ENCODE measurements around the gene NOX5.

NOX5 gene

GRCh38 chr15:69089258-69089657, 74.8 kb downstream of the NOX5 start:
- TF ChIP-seq, protein P1, sequence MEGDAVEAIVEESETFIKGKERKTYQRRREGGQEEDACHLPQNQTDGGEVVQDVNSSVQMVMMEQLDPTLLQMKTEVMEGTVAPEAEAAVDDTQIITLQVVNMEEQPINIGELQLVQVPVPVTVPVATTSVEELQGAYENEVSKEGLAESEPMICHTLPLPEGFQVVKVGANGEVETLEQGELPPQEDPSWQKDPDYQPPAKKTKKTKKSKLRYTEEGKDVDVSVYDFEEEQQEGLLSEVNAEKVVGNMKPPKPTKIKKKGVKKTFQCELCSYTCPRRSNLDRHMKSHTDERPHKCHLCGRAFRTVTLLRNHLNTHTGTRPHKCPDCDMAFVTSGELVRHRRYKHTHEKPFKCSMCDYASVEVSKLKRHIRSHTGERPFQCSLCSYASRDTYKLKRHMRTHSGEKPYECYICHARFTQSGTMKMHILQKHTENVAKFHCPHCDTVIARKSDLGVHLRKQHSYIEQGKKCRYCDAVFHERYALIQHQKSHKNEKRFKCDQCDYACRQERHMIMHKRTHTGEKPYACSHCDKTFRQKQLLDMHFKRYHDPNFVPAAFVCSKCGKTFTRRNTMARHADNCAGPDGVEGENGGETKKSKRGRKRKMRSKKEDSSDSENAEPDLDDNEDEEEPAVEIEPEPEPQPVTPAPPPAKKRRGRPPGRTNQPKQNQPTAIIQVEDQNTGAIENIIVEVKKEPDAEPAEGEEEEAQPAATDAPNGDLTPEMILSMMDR (IDR thresholded peaks at IDR 0.05; ENCODE audit: low read depth, low read length) = no peak
- no peak for DNase-seq (ENCODE audit: extremely low read depth, low read depth)

DNA sequence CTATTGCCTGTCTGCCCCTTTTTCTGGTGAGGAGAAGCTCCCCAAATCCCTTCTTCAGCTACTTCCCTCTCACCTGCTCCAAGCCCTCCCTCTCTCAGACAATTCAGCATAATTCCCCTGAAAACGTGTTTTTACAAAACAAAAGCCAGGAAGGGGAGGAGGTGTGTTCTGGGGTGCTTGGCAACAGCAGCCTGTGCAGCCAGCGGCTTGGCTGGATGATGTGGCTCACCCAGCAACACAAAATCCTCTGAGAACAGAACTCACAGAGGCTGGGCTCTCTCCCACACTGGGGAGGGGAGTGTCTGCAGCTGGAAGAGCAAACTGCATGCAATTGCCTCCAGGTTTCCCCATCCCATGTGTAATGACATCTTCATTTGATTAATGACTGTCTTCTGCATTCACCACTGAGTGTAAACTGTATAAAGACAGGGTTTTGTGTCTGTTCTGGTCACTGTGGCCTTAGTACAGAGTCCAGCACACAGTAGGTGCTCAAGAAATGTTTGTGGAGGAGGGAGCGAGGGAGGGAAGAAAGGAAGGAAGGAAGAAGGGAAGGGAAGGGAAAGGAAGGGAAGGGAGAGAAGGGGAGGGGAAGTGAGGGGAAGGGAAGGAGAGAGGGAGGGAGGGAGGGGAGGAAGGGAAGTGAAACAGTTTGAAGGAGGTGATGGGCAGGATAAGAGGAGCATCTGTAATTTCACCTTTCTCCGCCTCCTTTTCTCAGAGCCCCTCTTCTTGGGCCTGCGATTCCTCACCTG, 75.9 kb downstream of the NOX5 start:
- peak; percentile 12 for DNase-seq (ENCODE audit: extremely low read depth, low read depth)
- TF ChIP-seq, protein P1 (IDR thresholded peaks at IDR 0.05; ENCODE audit: low read depth, low read length) = no peak

DNA sequence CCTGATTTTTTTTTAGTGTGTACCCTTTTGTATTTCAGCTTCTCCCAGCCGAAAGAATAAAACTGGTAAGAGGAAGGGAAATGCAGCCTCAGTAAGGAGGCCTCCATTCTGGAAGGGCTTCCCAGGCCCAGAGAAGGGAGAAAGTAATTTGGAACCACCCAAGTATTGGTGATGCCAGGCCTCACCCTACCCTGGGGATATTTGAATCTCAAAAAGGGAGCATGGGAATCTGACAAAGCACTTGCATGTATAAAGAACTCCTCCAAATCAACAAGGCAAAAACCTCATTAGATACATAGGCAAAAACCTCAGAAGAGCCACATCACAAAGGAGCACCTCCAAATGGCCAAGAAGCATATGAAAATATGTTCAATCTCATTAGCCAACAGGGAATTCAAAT, 77.2 kb downstream of the NOX5 start:
- TF ChIP-seq, protein P1 (IDR thresholded peaks at IDR 0.05; ENCODE audit: low read depth, low read length) = no peak

GRCh38 chr15:69092159-69092558, 77.7 kb downstream of the NOX5 start:
- no peak for DNase-seq (ENCODE audit: extremely low read depth, low read depth)
- TF ChIP-seq, protein P1 (IDR thresholded peaks at IDR 0.05; ENCODE audit: low read depth, low read length) = no peak

More for the DNA sequence above, 77.2 kb downstream of the NOX5 start:
- no peak for DNase-seq (ENCODE audit: extremely low read depth, low read depth)

DNA sequence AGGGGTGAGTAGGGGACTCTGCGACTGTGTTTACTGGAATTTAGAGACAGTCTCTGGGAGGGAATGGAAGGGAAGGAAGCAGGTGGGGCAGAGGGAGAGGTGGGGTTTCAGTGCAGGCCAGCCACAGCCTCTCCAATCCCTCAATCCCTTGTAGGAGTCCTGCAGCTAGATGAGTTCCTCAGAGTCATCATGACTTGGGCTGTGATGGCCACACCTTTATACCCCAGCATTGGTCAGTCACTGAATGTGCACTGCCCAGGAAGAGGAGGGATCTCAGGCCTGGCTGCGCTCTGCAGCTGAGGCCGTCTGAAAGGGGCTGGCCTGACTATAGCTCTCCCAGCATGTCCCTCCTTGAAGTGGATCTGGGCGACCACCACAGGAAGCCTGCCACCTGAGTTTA, 78.6 kb downstream of the NOX5 start:
- DNase-seq (ENCODE audit: extremely low read depth, low read depth) = no peak
- TF ChIP-seq, protein P1 (IDR thresholded peaks at IDR 0.05; ENCODE audit: low read depth, low read length) = no peak

DNA sequence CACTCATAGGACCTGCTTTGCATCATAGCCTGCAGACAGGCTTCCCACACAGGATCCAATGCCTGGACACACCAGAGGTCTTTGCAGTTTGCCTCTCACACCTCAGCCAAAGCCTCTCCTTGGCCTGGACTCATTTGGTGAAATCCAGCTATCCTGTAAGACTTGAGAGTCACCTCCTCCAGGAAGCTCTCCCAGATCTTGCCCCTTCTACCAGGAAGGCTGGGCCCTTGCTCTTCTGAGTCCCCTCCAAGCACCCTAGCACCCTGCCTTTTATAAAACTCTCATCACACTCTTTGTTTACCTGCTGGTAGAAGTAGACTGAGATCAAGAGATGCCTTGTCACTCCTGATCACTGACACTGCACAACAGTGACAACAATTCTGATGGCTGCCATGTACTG, 79.1 kb downstream of the NOX5 start:
- TF ChIP-seq, protein P1 (IDR thresholded peaks at IDR 0.05; ENCODE audit: low read depth, low read length) = no peak
- no peak for DNase-seq (ENCODE audit: extremely low read depth, low read depth)

- DNase-seq (ENCODE audit: extremely low read depth, low read depth) = no peak
- TF ChIP-seq, protein P1 (IDR thresholded peaks at IDR 0.05; ENCODE audit: low read depth, low read length) = no peak
Measured at GRCh38 chr15:69094124-69094921, 79.8 kb downstream of the NOX5 start.

All from AG09319 (cell line).